HepG2 (cell line): ENCODE results near the gene UBALD1. TPM values are rescaled to one million over a fixed set of nuclear protein-coding genes. Genes with fewer than 3 reads are reported as not detected.

Experiments
- CBX1 ChIP-seq: IDR thresholded peaks from one replicate; pipeline ENCODE4 v1.6.1; 2016; ENCODE audit warnings: antibody characterized with exemption, low read depth
- FOXA3 ChIP-seq: IDR thresholded peaks from 2 replicates; pipeline ENCODE4 v1.6.1; 2016; ENCODE audit warnings: missing genetic modification reagents, missing compliant biosample characterization
- FOXP4 ChIP-seq: sonication (generic); formaldehyde crosslinking; IDR thresholded peaks from 2 replicates; pipeline ENCODE4 v1.4.0; 2020; ENCODE audit warnings: missing genetic modification reagents
- GMEB2 ChIP-seq: IDR thresholded peaks from 2 replicates; pipeline ENCODE4 v1.6.1; 2016; ENCODE audit warnings: missing biosample characterization, missing genetic modification reagents, low read depth
- HNRNPUL1 ChIP-seq: fragments of 200-400 bp; formaldehyde crosslinking; IDR thresholded peaks from 2 replicates; pipeline ENCODE4 v1.6.1; 2017; ENCODE audit warnings: low read depth, mild to moderate bottlenecking, low read length, moderate library complexity
- KLF13 ChIP-seq: sonication (generic); formaldehyde crosslinking; IDR thresholded peaks from 2 replicates; pipeline ENCODE4 v1.4.0; 2020; ENCODE audit warnings: mild to moderate bottlenecking, missing genetic modification reagents
- KLF9 ChIP-seq: IDR thresholded peaks from 2 replicates; pipeline ENCODE4 v1.6.1; 2016; ENCODE audit warnings: low read depth
- NFRKB ChIP-seq: fragments of 450-650 bp; IDR thresholded peaks from 2 replicates; pipeline ENCODE4 v1.6.1; 2017
- SMARCE1 ChIP-seq: fragments of 450-650 bp; IDR thresholded peaks from 2 replicates; pipeline ENCODE4 v1.6.1; 2017; ENCODE audit warnings: borderline replicate concordance
- YEATS4 ChIP-seq: sonication (generic); formaldehyde crosslinking; IDR thresholded peaks from 2 replicates; pipeline ENCODE4 v1.4.0; 2020; ENCODE audit warnings: missing genetic modification reagents, borderline replicate concordance
- ZC3H13 ChIP-seq: sonication (generic); formaldehyde crosslinking; IDR thresholded peaks from 2 replicates; pipeline ENCODE4 v1.8.1; 2023; ENCODE audit warnings: mild to moderate bottlenecking, missing genetic modification reagents, moderate library complexity
- ZNF430 ChIP-seq: sonication (generic); formaldehyde crosslinking; IDR thresholded peaks from 2 replicates; pipeline ENCODE4 v1.9.0; 2021; ENCODE audit warnings: mild to moderate bottlenecking, missing genetic modification reagents
- ZNF552 ChIP-seq: sonication (generic); formaldehyde crosslinking; IDR thresholded peaks from 2 replicates; pipeline ENCODE4 v1.9.0; 2022; ENCODE audit warnings: missing genetic modification reagents, mild to moderate bottlenecking, borderline replicate concordance
- polyA plus RNA-seq, 8 experiments: library from polyadenylated mRNA; depleted of rRNA in 3 of 8; stranded (reverse) in 7 of 8; unstranded in 1 of 8; fragments of >200 nt; fragmentation: Illumina TruSeq in 4 of 8; extraction: Trizol in 4 of 8; gene quantifications; 2 replicates each; pipeline versions ENCODE4 v1.2.1 to v1.2.3, GENCODE V29; 2011 to 2016; ENCODE audit warnings: low read depth in 4 of 8, missing spikeins in 1 of 8, mixed read lengths in 1 of 8; ENCODE audit not compliant: insufficient read depth in 1 of 8
- total RNA-seq, 5 experiments: library from RNA; depleted of rRNA; stranded (reverse); fragments of >200 nt; fragmentation: Illumina TruSeq; extraction: Trizol; gene quantifications; 2 replicates each; pipeline ENCODE4 v1.2.3, GENCODE V29; 2016; ENCODE audit warnings: low read depth in 1 of 5
- TF ChIP-seq, protein P1 (sequence below): sonication (generic); formaldehyde crosslinking; IDR thresholded peaks from 2 replicates; pipeline ENCODE4 v1.5.1; 2020; ENCODE audit warnings: missing genetic modification reagents, mild to moderate bottlenecking, borderline replicate concordance
- TF ChIP-seq, protein P2 (sequence below): sonication (generic); formaldehyde crosslinking; IDR thresholded peaks from 2 replicates; pipeline ENCODE4 v1.8.0; 2023; ENCODE audit warnings: mild to moderate bottlenecking, missing genetic modification reagents
- TF ChIP-seq, protein P3 (sequence below): sonication (generic); formaldehyde crosslinking; IDR thresholded peaks from 2 replicates; pipeline ENCODE4 v1.4.0; 2020; ENCODE audit warnings: missing genetic modification reagents
- TF ChIP-seq, protein P4 (sequence below): fragments of 450-650 bp; IDR thresholded peaks from 2 replicates; pipeline ENCODE4 v1.6.1; 2016
- TF ChIP-seq, protein P5 (sequence below): sonication (generic); formaldehyde crosslinking; IDR thresholded peaks from 2 replicates; pipeline ENCODE4 v1.4.0; 2020; ENCODE audit warnings: mild to moderate bottlenecking, missing genetic modification reagents, borderline replicate concordance

Gene UBALD1
- total and polyA plus RNA-seq, 2 of the 13 experiments (the other 11 are each of a cell fraction or from before 2014, with no cell fraction given) = 6.8 to 12.3 TPM

DNA sequence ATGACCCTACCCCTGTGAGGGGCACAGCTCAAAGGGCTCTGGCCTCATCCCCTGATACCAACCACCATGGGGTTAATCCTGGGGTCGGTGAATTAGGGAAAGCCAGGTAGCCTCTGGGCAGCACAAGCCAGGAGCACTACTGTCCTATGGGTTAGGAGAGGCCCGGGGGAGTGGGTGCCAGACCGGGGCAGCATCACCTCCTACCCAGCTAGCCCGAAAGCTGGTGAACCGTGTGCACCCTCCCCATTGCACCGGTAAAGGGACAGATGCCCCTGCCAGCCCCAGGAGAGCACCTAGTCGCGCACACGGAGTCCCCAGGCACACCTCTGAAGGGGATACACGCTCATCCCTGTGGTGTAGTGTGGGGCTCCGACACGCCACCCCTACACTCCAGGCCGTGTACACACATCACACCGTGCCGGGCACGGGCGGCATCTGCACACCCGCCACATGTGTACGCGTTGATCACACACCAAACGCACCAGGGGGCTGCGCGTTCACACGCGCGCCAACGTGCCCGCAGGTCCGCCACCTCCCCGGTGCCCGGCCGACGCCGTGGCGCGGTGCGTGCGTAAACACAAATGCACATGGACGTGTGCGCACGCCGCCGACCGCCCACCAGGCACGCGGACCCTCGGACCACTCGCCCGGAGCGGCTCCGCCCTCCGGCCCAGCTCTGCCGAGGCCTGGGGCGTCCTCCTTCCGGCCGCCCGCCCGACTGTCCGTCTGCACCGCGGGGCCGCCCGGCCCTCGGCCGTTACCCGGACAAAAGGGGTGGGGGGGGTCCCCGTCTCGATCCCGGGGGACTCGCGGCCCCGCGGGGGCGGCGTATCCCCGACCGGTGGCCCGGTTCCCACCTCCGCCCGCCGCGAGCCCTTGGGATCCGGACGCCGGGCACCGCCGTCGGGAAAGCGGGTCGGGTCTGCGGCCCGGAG, 785 bp downstream of the UBALD1 start (continued):
- TF ChIP-seq, protein P1, sequence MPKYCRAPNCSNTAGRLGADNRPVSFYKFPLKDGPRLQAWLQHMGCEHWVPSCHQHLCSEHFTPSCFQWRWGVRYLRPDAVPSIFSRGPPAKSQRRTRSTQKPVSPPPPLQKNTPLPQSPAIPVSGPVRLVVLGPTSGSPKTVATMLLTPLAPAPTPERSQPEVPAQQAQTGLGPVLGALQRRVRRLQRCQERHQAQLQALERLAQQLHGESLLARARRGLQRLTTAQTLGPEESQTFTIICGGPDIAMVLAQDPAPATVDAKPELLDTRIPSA (CRISPR knock-in tag) = 0 out of 2 replicates have a peak, but pooled peaks have one; percentile 44
- TF ChIP-seq YEATS4 (CRISPR knock-in tag) (0 out of 2 replicates have a peak, but pooled peaks have one; percentile 16), FOXA3 (CRISPR knock-in tag) (peak; percentile 32; the same call in 1 of the 2 replicates), ZNF552 (CRISPR knock-in tag) (0 out of 2 replicates have a peak, but pooled peaks have one; percentile 55), FOXP4 (CRISPR knock-in tag) (peak; percentile 36; the same call in 1 of the 2 replicates), HNRNPUL1 (no peak), KLF13 (CRISPR knock-in tag) (peak; percentile 61; the same call in 1 of the 2 replicates), ZC3H13 (CRISPR knock-in tag) (peak; percentile 72; the same call in 1 of the 2 replicates), NFRKB (no peak), ZNF430 (peak; percentile 39; the same call in 1 of the 2 replicates), GMEB2 (peak; percentile 62; the same call in 1 of the 2 replicates), KLF9 (no peak), CBX1 (no peak), SMARCE1 (no peak)
- TF ChIP-seq, protein P2, sequence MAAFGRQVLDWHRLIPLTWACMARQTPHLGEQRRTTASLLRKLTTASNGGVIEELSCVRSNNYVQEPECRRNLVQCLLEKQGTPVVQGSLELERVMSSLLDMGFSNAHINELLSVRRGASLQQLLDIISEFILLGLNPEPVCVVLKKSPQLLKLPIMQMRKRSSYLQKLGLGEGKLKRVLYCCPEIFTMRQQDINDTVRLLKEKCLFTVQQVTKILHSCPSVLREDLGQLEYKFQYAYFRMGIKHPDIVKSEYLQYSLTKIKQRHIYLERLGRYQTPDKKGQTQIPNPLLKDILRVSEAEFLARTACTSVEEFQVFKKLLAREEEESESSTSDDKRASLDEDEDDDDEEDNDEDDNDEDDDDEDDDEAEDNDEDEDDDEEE (CRISPR knock-in tag) = peak; percentile 40; the same call in 1 of the 2 replicates
- TF ChIP-seq, protein P3, sequence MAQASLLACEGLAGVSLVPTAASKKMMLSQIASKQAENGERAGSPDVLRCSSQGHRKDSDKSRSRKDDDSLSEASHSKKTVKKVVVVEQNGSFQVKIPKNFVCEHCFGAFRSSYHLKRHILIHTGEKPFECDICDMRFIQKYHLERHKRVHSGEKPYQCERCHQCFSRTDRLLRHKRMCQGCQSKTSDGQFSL (CRISPR knock-in tag) = peak; percentile 37; the same call in 1 of the 2 replicates
- TF ChIP-seq, protein P4, sequence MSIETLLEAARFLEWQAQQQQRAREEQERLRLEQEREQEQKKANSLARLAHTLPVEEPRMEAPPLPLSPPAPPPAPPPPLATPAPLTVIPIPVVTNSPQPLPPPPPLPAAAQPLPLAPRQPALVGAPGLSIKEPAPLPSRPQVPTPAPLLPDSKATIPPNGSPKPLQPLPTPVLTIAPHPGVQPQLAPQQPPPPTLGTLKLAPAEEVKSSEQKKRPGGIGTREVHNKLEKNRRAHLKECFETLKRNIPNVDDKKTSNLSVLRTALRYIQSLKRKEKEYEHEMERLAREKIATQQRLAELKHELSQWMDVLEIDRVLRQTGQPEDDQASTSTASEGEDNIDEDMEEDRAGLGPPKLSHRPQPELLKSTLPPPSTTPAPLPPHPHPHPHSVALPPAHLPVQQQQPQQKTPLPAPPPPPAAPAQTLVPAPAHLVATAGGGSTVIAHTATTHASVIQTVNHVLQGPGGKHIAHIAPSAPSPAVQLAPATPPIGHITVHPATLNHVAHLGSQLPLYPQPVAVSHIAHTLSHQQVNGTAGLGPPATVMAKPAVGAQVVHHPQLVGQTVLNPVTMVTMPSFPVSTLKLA = peak; percentile 80
- TF ChIP-seq, protein P5, sequence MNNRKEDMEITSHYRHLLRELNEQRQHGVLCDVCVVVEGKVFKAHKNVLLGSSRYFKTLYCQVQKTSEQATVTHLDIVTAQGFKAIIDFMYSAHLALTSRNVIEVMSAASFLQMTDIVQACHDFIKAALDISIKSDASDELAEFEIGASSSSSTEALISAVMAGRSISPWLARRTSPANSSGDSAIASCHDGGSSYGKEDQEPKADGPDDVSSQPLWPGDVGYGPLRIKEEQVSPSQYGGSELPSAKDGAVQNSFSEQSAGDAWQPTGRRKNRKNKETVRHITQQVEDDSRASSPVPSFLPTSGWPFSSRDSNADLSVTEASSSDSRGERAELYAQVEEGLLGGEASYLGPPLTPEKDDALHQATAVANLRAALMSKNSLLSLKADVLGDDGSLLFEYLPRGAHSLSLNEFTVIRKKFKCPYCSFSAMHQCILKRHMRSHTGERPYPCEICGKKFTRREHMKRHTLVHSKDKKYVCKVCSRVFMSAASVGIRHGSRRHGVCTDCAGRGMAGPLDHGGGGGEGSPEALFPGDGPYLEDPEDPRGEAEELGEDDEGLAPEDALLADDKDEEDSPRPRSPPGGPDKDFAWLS (CRISPR knock-in tag) = no peak
